Epidermal melanocyte (primary cell): Measurements from ENCODE around the gene GOLGA7B.

ENCODE experiments used
- DNase-seq: peaks from one replicate; pipeline ENCODE4 v3.0.0; 2011; ENCODE audit warnings: low spot score; ENCODE audit not compliant: insufficient read length

The GOLGA7B gene

GRCh38 chr10:97849687-97850402, at the start of gene GOLGA7B:
GOLGA7B (plus strand) TSS chr10:97849843; CDS start chr10:97850304, 461 bp downstream.
- no peak for DNase-seq

- no peak for DNase-seq
These were observed 49.2 kb upstream of the GOLGA7B start for GRCh38 chr10:97800474-97800873.

- DNase-seq: no peak
These were observed 48.2 kb upstream of the GOLGA7B start for GRCh38 chr10:97801422-97801821.

DNA sequence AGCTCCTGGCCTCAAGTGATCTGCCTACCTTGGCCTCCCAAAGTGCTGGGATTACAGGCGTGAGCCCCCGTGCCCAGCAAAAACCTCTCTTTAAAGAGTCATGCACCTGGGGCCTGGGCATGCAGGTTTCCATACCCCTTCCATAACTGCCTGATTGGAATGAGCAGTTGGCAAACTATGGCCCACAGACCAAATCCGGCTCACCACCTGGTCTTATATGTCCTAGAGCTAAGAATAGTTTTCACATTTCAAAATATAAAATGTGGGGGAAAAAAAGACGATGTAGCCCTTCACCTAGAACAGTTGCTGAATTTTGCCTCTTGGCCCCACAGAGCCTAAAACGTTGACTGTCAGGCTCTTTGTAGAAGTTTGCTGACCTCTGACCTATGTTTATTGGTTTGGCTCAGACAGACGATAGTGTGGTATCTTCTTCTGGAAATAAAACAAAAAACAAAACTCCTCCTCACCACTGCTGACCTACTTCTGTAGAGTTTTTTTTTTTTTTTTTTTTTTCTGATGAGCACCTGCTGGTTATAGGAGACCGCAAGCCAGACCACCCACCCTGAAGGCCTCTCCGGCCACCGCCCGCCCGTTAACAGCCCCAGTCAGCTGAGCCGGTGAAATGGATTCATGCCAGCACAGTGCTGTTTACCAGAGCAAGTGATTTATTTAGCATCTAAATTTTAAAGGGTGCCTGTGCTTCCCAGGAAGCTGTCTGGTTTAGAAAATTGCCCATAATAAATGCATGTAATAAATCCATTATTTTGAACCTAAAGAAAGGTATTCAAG, 44.4 kb upstream of the GOLGA7B start:
- DNase-seq: no peak

- DNase-seq: no peak
These were observed 43.7 kb upstream of the GOLGA7B start for GRCh38 chr10:97805949-97806348.

GRCh38 chr10:97810446-97810845, 39.2 kb upstream of the GOLGA7B start:
- DNase-seq: no peak

- DNase-seq: no peak
These were observed 37.7 kb upstream of the GOLGA7B start for GRCh38 chr10:97811958-97812357.

- DNase-seq: no peak
These were observed 36.9 kb upstream of the GOLGA7B start for GRCh38 chr10:97812696-97813095.

GRCh38 chr10:97813311-97813710, 36.3 kb upstream of the GOLGA7B start:
- DNase-seq: no peak

DNA sequence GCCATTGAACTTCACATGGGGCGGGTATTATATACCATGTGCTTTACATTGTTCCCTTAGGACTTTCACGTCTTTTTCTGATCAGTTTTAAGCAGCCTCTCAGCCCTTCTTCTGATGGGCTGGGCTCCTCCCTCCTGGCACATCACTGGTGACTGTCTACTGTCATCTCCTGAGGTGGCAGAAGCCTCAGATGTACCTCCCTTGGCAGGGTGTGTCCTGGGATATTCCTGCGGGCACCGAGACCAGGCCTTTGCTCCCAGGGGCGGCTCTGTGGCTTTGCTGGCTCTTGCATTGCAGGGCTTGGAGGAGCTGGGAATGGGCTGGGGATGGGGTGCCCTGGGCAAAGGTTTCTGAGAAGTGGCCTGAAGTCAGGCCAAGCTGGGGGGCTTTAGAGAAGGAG, 34.6 kb upstream of the GOLGA7B start:
- no peak for DNase-seq

GRCh38 chr10:97816609-97817008, 33.0 kb upstream of the GOLGA7B start:
- DNase-seq: no peak

GRCh38 chr10:97818572-97818971, 31.1 kb upstream of the GOLGA7B start:
- DNase-seq: no peak

DNA sequence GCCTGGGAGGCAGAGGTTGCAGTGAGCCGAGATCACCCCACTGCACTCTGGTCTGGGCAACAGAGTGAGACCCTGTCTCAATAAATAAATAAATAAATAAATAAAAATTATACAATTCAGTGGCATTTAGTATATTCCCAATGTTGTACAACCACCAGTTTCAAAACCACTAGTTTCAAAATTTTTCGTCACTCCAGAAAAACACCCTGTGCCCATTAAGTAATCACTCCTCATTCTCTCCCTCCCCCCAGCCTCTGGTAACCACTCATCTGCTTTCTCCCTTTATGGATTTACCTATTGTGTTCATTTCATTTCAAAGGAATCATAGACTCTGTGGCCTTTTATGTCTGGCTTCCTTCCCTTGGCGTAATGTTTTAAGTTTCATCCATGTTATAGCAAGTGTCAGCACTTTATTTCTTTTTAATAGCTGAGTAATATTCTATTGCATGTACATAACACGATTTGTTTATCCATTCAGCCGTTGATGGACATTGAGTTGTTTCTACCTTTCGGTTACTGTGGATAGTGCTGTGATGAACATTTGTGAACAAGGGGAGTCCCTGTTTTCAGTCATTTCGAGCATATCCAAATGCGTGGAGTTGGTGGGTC, 29.4 kb upstream of the GOLGA7B start:
- DNase-seq: no peak

DNA sequence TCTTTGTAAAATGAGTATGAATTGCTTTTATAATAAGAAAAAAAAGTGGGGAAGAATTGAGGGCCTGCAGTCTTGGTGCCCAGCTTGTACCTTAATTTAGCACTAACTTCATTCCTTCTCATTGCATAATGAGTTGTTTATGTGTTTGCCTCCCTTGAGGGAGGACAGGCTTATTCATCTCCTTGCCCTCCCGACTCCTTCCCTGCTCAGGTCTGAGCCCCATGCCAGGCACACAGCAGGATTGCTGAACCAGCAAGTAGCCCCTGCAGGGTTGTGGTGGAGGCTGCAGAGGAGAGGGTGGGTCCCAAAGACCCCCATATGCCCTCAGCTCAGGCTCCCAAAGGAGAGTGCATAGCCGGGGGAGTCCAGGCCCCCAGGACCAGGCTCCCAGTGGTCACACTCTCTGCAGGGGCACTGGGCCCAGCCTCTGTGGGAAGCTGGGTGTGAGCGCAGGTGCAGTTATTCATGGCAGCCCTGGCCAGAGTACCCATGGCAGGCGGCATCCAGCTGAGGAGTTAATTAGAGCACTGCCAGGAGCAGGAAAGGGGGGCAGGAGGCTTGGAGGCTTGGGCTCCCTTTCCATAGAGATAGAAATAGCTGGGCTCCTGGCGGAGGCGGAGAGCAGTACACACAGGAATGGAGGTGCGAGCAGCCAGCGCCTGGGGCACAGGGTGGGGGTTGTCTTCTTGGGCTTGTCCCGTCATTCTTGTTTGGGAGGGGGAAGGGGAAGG, 28.2 kb upstream of the GOLGA7B start:
- no peak for DNase-seq

DNA sequence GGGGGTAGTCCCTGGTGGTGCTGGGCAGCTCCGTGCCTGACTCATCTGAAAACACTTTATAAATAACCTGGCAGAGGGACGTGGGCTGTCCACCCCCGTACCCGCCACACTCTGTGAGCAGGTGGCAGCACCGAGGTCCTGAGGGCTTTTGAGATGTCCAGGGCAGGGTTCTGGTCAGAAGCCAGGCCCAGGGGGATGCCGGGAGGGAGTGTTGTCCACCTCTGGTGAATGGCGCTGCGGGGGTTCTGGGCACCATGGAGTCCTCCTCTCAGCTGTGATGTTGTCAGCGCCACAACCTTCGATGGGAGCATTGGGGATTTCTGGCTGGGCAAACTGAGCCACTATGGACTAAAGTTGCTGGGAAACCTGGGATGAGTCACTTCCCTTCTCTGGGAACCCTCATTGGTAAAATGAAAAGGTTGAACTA, 27.4 kb upstream of the GOLGA7B start:
- DNase-seq: no peak

- no peak for DNase-seq
These were observed 25.9 kb upstream of the GOLGA7B start for GRCh38 chr10:97823734-97824133.

GRCh38 chr10:97825020-97825760, 24.5 kb upstream of the GOLGA7B start:
- DNase-seq: no peak

DNA sequence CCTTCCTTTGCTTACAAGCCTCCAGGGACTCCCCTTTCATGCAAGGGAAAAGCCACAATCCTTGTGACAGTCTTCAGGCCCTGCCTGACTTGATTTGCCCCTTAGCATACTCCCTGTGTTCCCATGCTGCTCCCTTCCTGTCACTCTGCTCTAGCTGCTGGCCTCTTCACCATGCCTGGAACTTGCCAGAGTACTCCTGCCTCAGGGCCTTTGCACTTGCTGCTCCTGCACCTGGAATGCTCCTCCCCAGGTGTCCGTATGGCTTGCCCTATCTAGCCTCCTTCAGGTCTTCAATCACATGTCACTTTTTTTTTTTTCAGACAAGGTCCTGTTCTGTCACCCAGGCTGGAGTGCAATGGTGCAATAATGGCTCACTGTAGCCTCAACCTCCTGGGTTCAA, 22.8 kb upstream of the GOLGA7B start:
- no peak for DNase-seq

- DNase-seq: peak; percentile 75
These were observed 21.8 kb upstream of the GOLGA7B start for GRCh38 chr10:97827702-97828291.

DNA sequence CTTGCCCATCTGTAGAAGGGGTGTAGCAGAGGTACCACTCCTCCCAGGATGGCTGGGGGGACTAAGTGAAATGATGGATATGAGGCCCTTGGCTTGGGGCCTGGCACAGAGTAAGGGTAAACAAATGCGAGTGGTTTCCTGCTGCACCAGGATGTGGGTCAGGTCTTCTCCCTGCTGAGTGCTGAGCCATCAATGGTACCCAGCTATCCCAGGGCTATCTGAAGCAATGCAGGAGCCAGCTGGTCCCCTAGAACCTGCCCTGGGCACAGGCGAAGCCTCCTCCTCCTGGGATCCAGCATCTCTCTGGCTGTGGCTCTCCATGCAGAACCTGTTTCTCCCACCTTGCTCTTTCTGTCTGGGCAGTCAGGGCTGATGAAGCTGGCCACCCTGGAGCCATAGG, 20.9 kb upstream of the GOLGA7B start:
- DNase-seq: no peak

GRCh38 chr10:97830064-97830463, 19.6 kb upstream of the GOLGA7B start:
- DNase-seq: no peak
